Chondrocyte (in vitro differentiated cells): ENCODE data around the gene CLPSL1. TPM values are rescaled to one million over a fixed set of nuclear protein-coding genes. Genes with fewer than 3 reads are reported as not detected.
A peak's percentile ranks its signal among the peaks of the same experiment; 100 is the strongest.

Experiments
- DNase-seq: peaks from one replicate; pipeline ENCODE4 v3.0.0; 2021; ENCODE audit warnings: mixed read lengths, low spot score
- H3K27ac Mint-ChIP-seq: one replicate; pipeline ENCODE4 v1.8.0; 2021; ENCODE audit warnings: mild to moderate bottlenecking, moderate library complexity, mixed read lengths; ENCODE audit not compliant: unreplicated experiment
- H3K27me3 Mint-ChIP-seq: 2 replicates; pipeline ENCODE4 v1.8.0; 2021; ENCODE audit warnings: low read depth, mixed read lengths
- H3K36me3 Mint-ChIP-seq: 2 replicates; pipeline ENCODE4 v1.8.0; 2021; ENCODE audit warnings: low read depth, mixed read lengths
- H3K4me1 Mint-ChIP-seq: 2 replicates; pipeline ENCODE4 v1.8.0; 2021; ENCODE audit warnings: low read depth, mild to moderate bottlenecking, mixed read lengths
- H3K4me3 Mint-ChIP-seq: one replicate; pipeline ENCODE4 v1.8.0; 2021; ENCODE audit warnings: mild to moderate bottlenecking, moderate library complexity, mixed read lengths; ENCODE audit not compliant: unreplicated experiment
- H3K9me3 Mint-ChIP-seq: 2 replicates; pipeline ENCODE4 v1.8.0; 2021; ENCODE audit warnings: low read depth, mixed read lengths
- total RNA-seq: library from RNA; stranded (reverse); gene quantifications from 3 replicates; pipeline ENCODE4 v1.2.1, GENCODE V29; 2021
- TF ChIP-seq, protein P1 (sequence below): fragments of 200-600 bp; sonication (generic); IDR thresholded peaks from 2 replicates; pipeline ENCODE4 v1.5.0; 2021; ENCODE audit warnings: antibody characterized with exemption, mild to moderate bottlenecking, moderate library complexity

CLPSL1 gene
- total RNA-seq, 1 donor from 2014 or later = not detected

DNA sequence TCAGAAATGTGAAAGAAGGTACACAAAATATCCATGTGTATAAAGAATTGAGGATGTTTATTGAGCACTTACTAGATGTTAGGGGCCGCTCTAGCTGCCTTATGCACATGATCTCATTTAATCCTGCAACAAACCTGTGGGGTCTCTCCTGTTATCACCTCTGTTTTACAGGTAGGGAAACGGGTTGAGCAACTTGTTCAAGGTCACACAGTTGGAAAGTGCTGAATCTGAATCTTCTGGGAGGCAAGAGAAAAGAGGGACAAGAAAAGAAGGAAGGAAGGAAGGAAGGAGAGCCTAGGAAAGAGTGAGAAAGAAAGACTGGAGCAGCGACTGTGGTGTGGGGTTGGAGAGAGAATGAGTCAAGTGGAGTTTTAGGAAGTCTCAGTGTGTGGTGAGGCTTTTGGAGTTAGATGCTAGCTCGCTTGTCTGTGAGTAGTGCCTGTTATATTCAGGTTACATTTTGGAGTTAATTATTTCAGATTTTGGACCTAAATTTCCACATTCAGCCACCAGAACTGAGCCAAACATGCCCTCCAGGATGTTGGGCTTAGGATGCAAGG is 7.7 kb downstream of the CLPSL1 start:
- TF ChIP-seq, protein P1, sequence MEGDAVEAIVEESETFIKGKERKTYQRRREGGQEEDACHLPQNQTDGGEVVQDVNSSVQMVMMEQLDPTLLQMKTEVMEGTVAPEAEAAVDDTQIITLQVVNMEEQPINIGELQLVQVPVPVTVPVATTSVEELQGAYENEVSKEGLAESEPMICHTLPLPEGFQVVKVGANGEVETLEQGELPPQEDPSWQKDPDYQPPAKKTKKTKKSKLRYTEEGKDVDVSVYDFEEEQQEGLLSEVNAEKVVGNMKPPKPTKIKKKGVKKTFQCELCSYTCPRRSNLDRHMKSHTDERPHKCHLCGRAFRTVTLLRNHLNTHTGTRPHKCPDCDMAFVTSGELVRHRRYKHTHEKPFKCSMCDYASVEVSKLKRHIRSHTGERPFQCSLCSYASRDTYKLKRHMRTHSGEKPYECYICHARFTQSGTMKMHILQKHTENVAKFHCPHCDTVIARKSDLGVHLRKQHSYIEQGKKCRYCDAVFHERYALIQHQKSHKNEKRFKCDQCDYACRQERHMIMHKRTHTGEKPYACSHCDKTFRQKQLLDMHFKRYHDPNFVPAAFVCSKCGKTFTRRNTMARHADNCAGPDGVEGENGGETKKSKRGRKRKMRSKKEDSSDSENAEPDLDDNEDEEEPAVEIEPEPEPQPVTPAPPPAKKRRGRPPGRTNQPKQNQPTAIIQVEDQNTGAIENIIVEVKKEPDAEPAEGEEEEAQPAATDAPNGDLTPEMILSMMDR = no peak
- no peak for DNase-seq
- Mint-ChIP-seq H3K27ac (no peak overlapping the region), H3K4me3 (no peak overlapping the region), H3K4me1 (no peaks in the 10 kb centered on the region), H3K36me3 (no peaks in the 10 kb centered on the region), H3K27me3 (peaks cover 55% of the 10 kb centered on the region), H3K9me3 (no peaks in the 10 kb centered on the region)

DNA sequence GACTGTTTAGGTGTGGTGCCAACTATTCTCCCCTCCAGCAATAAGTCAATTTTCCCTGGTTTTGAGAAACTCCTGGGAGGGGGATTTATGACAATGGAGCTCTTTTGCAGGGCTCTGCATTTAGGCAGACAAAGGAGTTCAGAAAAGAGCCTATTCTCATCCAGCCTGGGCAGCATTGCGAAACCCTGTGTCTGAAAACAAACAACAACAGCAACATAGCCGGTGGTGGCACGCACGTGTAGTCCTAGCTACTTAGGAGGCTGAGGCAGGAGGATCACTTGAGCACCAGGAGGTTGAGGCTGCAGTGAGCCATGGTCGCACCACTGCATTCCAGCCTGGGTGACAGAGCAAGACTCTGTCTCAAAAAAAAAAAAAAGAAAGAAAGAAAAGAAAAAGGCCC is 9.9 kb downstream of the CLPSL1 start:
- Mint-ChIP-seq H3K36me3 (no peaks in the 10 kb centered on the region), H3K9me3 (no peaks in the 10 kb centered on the region), H3K4me3 (no peak overlapping the region), H3K27ac (no peak overlapping the region), H3K27me3 (peaks cover 52% of the 10 kb centered on the region), H3K4me1 (no peaks in the 10 kb centered on the region)
- TF ChIP-seq, protein P1 = no peak
- peak; percentile 42 for DNase-seq

DNA sequence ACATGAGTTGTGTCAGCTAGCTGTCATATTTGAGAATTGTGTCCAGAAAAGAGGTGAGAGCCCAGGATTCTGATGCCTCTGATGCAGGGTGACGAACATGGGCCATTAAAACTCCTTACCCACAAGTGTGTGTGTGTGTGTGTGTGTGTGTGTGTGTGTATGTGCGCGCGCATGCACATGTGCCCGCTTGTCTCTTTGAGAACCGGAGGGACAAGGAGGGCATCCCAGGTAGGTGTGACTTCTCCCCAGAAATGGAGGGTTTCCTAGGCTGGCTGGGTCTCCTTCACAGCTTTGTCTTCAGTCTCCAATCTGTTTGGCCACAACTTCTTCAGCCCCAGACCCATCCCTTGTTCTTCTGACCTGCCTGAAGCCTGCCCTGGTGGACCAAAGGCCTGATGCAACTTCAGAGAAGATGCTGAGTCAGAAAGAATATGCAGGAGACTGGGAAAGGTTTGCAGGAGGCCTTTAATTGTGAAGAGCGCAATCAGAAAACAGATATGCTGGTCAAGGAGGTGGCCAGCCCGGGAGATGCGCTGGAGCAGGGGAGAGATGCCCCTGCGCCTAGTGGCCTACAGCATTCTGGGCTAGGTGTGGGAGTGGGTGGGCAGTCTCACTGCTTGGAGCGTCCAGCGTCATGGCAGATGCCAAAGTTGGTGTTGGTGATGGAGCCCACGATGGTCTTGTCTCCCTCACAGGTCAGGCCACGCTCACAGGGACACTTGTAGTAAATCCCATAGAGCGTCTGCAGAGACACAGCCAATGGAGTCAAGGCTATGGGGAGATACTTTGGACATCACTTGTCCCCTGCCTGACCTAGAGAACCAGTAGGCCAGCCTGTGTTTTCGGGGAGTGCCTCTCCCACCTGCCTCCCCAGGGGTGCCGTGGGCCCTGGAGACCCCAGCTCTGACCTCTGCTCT is 14.0 kb downstream of the CLPSL1 start:
- Mint-ChIP-seq H3K9me3 (no peaks in the 10 kb centered on the region), H3K4me3 (no peak overlapping the region), H3K36me3 (peaks cover 2% of the 10 kb centered on the region), H3K27me3 (peaks cover 34% of the 10 kb centered on the region), H3K4me1 (no peaks in the 10 kb centered on the region), H3K27ac (no peak overlapping the region)
- peak; percentile 60 for DNase-seq
- TF ChIP-seq, protein P1 = no peak

GRCh38 chr6:35795453-35796071 is 14.7 kb downstream of the CLPSL1 start:
- H3K4me1 Mint-ChIP-seq = no peaks in the 10 kb centered on the region
- TF ChIP-seq, protein P1 = no peak
- no peak for DNase-seq
- H3K36me3 Mint-ChIP-seq = peaks cover 2% of the 10 kb centered on the region
- peaks cover 33% of the 10 kb centered on the region for H3K27me3 Mint-ChIP-seq
- H3K27ac Mint-ChIP-seq = no peak overlapping the region
- no peak overlapping the region for H3K4me3 Mint-ChIP-seq
- no peaks in the 10 kb centered on the region for H3K9me3 Mint-ChIP-seq

- H3K27me3 Mint-ChIP-seq = peaks cover 26% of the 10 kb centered on the region
- H3K4me1 Mint-ChIP-seq = no peaks in the 10 kb centered on the region
- H3K27ac Mint-ChIP-seq = no peak overlapping the region
- H3K4me3 Mint-ChIP-seq = no peak overlapping the region
- TF ChIP-seq, protein P1 = no peak
- H3K9me3 Mint-ChIP-seq = no peaks in the 10 kb centered on the region
- DNase-seq = no peak
- H3K36me3 Mint-ChIP-seq = peaks cover 2% of the 10 kb centered on the region
Measured at GRCh38 chr6:35796236-35796635, 15.4 kb downstream of the CLPSL1 start.
